ENCODE data around the gene MBD1.

- TF ChIP-seq, protein P1, sequence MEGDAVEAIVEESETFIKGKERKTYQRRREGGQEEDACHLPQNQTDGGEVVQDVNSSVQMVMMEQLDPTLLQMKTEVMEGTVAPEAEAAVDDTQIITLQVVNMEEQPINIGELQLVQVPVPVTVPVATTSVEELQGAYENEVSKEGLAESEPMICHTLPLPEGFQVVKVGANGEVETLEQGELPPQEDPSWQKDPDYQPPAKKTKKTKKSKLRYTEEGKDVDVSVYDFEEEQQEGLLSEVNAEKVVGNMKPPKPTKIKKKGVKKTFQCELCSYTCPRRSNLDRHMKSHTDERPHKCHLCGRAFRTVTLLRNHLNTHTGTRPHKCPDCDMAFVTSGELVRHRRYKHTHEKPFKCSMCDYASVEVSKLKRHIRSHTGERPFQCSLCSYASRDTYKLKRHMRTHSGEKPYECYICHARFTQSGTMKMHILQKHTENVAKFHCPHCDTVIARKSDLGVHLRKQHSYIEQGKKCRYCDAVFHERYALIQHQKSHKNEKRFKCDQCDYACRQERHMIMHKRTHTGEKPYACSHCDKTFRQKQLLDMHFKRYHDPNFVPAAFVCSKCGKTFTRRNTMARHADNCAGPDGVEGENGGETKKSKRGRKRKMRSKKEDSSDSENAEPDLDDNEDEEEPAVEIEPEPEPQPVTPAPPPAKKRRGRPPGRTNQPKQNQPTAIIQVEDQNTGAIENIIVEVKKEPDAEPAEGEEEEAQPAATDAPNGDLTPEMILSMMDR (IDR thresholded peaks at IDR 0.05; ENCODE audit: insufficient read depth, low read length, poor library complexity, severe bottlenecking), result no peak
- TF ChIP-seq EZH2phosphoT487 (conservative IDR thresholded peaks at IDR 0.05; ENCODE audit: low read length), result no peak
Measured at GRCh38 chr18:50250935-50251334, 30.4 kb downstream of the MBD1 start.
